ENCODE results near the gene DIO2. TPM values are rescaled to one million over a fixed set of nuclear protein-coding genes. Genes with fewer than 3 reads are reported as not detected.

The DIO2 gene
- total RNA-seq, 4 donors from 2014 or later, result 54.0 to 142 (median 123) TPM

DNA sequence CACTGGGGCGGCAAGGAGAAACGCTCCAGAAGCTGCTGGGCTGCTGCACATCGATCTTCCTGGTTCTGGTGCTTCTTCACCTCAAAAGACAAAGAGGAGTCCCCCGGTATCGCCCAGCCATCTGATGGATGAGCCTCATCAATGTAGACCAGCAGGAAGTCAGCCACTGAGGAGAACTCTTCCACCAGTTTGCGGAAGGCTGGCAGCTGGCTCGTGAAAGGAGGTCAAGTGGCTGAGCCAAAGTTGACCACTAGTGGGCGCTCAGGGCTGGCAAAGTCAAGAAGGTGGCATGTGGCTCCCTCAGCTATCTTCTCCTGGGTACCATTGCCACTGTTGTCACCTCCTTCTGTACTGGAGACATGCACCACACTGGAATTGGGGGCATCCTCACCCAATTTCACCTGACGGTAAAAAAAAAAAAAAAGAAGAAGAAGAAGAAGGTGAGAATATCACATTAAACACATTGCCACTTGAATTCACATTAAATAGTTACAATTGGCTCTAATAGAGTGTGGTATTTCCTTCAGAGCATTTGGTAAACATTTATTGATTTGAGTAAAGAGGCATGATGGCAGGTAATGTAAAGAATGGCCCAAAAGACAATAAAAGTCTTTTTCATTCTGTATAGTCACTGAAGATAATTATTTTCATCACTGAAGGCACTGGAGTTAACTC is 8.3 kb downstream of the DIO2 start:
- no peak overlapping the region for H3K4me3 ChIP-seq
- TF ChIP-seq, protein P1, sequence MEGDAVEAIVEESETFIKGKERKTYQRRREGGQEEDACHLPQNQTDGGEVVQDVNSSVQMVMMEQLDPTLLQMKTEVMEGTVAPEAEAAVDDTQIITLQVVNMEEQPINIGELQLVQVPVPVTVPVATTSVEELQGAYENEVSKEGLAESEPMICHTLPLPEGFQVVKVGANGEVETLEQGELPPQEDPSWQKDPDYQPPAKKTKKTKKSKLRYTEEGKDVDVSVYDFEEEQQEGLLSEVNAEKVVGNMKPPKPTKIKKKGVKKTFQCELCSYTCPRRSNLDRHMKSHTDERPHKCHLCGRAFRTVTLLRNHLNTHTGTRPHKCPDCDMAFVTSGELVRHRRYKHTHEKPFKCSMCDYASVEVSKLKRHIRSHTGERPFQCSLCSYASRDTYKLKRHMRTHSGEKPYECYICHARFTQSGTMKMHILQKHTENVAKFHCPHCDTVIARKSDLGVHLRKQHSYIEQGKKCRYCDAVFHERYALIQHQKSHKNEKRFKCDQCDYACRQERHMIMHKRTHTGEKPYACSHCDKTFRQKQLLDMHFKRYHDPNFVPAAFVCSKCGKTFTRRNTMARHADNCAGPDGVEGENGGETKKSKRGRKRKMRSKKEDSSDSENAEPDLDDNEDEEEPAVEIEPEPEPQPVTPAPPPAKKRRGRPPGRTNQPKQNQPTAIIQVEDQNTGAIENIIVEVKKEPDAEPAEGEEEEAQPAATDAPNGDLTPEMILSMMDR (IDR thresholded peaks at IDR 0.05), result peak in 2 of 6 experiments; percentile 17 to 54
- TF ChIP-seq POLR2A (IDR thresholded peaks at IDR 0.05), result no peak
- intact Hi-C loops (cut with DNase I), result no loop called here
- DNase-seq, result no peak
- peaks cover 0 to 3% (median 0%) of the 10 kb centered on the region in 3 donors for H3K4me1 ChIP-seq
- H3K9me3 ChIP-seq, result no peaks in the 10 kb centered on the region
- no peaks in the 10 kb centered on the region for H3K27me3 ChIP-seq
- peaks cover 0 to 9% (median 0%) of the 10 kb centered on the region in 3 donors for H3K36me3 ChIP-seq
- WGBS, 2 donors, result 56 to 94% methylated on average over 2 to 4 of the region's 9 CpGs
- H3K27ac ChIP-seq, result no peak overlapping the region

DNA sequence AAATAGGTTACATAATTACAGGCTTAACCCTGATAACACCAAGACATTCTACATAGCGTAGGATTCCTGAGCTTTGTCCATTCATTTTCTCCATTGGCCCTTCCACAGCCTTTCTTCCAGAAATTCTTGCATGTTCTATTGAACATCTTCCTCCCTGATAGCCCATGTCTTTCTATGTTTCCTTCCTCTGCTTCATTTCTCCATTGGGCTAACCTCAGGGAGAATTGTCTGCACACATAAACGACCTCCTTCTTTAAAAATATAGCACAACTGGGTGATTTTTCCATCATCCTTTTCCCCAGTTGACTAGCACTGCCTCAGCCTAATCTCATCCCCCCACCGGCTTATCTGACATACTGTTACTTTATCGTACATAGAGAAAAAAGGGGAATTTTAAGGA is 11.2 kb downstream of the DIO2 start:
- Histone ChIP-seq H3K4me1 (peaks cover 0 to 11% (median 0%) of the 10 kb centered on the region in 3 donors), H3K27ac (no peak overlapping the region), H3K9me3 (no peaks in the 10 kb centered on the region), H3K36me3 (peaks cover 0 to 9% (median 0%) of the 10 kb centered on the region in 3 donors), H3K4me3 (no peak overlapping the region), H3K27me3 (no peaks in the 10 kb centered on the region)
- intact Hi-C loops (cut with DNase I), result no loop called here
- no peak for DNase-seq
- WGBS, 2 donors, result 75% methylated on average over 4 of the region's 4 CpGs
- TF ChIP-seq, protein P1 (IDR thresholded peaks at IDR 0.05), result no peak
- TF ChIP-seq POLR2A (IDR thresholded peaks at IDR 0.05), result no peak

GRCh38 chr14:80188571-80188970 is 22.7 kb downstream of the DIO2 start:
- intact Hi-C loops (cut with DNase I), result no loop called here
- no peak for DNase-seq

DNA sequence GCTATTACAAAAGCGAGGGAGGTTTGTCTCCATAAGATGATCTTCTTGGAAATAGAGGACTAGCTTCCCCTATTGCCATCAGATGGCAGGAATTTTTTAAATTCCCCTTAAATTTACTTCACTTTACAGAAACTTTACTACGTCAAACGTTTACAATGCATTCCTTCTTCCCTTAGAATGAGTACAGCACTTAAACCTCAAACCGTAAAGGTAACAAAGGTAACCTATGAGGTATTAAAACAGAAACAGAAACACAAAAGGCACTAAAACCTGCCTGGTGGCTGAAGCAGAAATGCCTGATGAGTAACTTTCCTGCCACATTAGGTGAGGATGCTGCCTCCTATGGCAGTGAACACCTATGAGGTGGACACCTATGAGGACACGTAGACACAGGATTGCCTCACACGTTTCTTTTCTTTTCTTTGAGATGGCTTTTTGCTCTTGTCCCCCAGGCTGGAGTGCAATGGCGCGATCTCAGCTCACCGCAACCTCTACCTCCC is 25.0 kb downstream of the DIO2 start:
- TF ChIP-seq, protein P1 (IDR thresholded peaks at IDR 0.05), result no peak
- no peak for TF ChIP-seq POLR2A (IDR thresholded peaks at IDR 0.05)
- H3K9me3 ChIP-seq, result no peaks in the 10 kb centered on the region
- no peaks in the 10 kb centered on the region for H3K4me1 ChIP-seq
- no peaks in the 10 kb centered on the region for H3K27me3 ChIP-seq
- no peak overlapping the region for H3K4me3 ChIP-seq
- no peaks in the 10 kb centered on the region for H3K36me3 ChIP-seq
- DNase-seq, result no peak
- no peak overlapping the region for H3K27ac ChIP-seq
- 86 to 88% methylated on average over 9 of the region's 9 CpGs for WGBS, 2 donors
- intact Hi-C loops (cut with DNase I), result no loop called here

More at GRCh38 chr14:80188571-80188970, 22.7 kb downstream of the DIO2 start:
- Histone ChIP-seq H3K4me3 (no peak overlapping the region), H3K27ac (no peak overlapping the region), H3K9me3 (no peaks in the 10 kb centered on the region), H3K36me3 (no peaks in the 10 kb centered on the region), H3K27me3 (no peaks in the 10 kb centered on the region), H3K4me1 (no peaks in the 10 kb centered on the region)
- TF ChIP-seq, protein P1 (IDR thresholded peaks at IDR 0.05), result no peak
- TF ChIP-seq POLR2A (IDR thresholded peaks at IDR 0.05), result no peak
- WGBS, 2 donors, result 86% methylated on average over 6 of the region's 6 CpGs

GRCh38 chr14:80176893-80177292 is 34.4 kb downstream of the DIO2 start:
- no peak overlapping the region for H3K4me3 ChIP-seq
- H3K27me3 ChIP-seq, result no peaks in the 10 kb centered on the region
- no peaks in the 10 kb centered on the region for H3K36me3 ChIP-seq
- intact Hi-C loops (cut with DNase I), result no loop called here
- no peaks in the 10 kb centered on the region for H3K9me3 ChIP-seq
- H3K27ac ChIP-seq, result no peak overlapping the region
- no peak for DNase-seq
- TF ChIP-seq, protein P1 (IDR thresholded peaks at IDR 0.05), result no peak
- TF ChIP-seq POLR2A (IDR thresholded peaks at IDR 0.05), result no peak
- no peaks in the 10 kb centered on the region for H3K4me1 ChIP-seq
